GM12873 (cell line): ENCODE data around the gene ANGPTL4.

Experiments
- CTCF ChIP-seq: IDR thresholded peaks from 2 replicates; pipeline ENCODE4 v1.5.1; 2012; ENCODE audit warnings: low read depth, mild to moderate bottlenecking, moderate library complexity, low read length, control low read depth; ENCODE audit not compliant: insufficient read depth; ENCODE audit errors: missing control alignments

The ANGPTL4 gene

DNA sequence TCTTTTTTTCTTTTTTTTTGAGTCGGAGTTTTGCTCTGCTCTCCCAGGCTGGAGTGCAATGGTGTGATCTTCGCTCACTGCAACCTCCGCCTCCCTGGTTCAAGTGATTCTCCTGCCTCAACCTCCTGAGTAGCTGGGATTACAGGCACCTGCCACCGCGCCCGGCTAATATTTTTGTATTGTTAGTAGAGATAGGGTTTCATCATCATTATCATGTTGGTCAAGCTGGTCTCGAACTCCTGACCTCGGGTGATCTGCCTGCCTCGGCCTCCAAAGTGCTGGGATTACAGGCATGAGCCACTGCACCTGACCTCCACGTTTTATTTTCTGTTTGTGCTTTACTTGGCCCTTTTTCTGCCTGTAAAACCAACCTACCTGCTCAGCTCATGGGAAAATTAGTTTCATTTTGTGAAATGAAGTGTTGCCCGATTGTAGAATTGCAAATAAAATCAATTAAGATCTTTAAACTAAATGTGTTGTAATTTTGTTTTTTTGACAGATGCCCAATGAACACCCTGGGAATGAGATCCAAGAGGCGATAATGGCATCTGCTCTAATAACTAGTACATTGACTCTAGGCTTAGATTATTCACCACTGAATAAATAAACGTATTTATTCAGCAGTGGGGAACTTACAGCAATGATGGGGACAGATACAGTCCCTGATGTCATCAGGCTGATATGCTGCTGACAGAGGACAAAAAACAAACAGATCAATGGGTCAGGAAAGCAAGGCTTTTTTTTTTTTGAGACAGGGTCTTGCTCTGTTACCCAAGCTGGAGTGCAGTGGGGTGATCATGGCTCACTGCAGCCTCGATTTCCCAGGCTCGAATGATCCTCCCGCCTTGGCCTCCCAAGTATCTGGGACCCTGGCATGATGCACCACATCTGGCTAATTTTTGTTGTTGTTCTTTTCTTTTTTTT is 24.0 kb downstream of the ANGPTL4 start:
- no peak for TF ChIP-seq CTCF

GRCh38 chr19:8388612-8388958 is 24.6 kb downstream of the ANGPTL4 start:
- TF ChIP-seq CTCF: no peak

- no peak for TF ChIP-seq CTCF
These were observed 26.1 kb downstream of the ANGPTL4 start, which contains the start of gene RAB11B for GRCh38 chr19:8389891-8390616. RAB11B (plus strand) TSS chr19:8390360; CDS start chr19:8390417, 57 bp downstream.

GRCh38 chr19:8390617-8390981 is 26.6 kb downstream of the ANGPTL4 start:
- TF ChIP-seq CTCF: no peak

GRCh38 chr19:8391198-8392016 is 27.5 kb downstream of the ANGPTL4 start:
- no peak for TF ChIP-seq CTCF

DNA sequence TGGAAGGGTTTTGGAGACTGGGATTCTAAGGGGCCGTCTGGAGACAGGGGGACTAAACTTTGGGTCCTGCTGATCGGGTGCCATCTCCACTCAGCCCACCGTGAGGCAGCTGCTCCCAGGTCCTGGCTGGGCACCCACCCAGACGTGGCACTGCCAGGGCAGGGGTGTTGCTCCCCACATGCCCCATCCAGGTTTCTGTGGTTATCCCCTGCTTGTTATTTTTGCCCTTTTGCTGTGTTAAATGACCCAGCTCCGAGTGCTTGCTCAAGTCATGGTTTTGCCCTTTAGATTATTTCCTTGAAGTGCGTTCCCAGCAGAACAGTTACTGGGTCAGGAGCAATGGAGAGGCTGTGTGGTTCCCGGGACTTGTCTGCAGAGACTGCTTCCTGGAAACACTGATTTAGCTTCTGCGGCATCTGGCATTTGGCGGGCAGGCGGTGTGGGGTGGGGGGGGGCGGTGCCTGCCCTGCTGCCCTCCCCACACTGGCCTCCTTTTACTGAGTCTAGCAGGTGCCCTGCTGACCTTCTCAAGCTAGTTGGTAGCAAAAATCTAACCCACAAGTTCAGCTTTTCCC is 28.1 kb downstream of the ANGPTL4 start:
- TF ChIP-seq CTCF: no peak
